Adrenal gland (tissue), 12 donors: ENCODE data around the gene FMN2. TPM values are rescaled to one million over a fixed set of nuclear protein-coding genes. Genes with fewer than 3 reads are reported as not detected.

Experiments used
- DNase-seq, 7 donors: peaks; one replicate each; pipeline ENCODE4 v3.0.0-alpha.2; 2019 to 2020
- H3K27ac ChIP-seq, 5 donors: fragments of 200-600 bp; sonication (generic) in 4 of 5; 1 replicate in 3 of 5; 2 replicates in 2 of 5; pipeline versions ENCODE4 v1.5.1 to v1.8.0; 2016 to 2020; ENCODE audit warnings: mild to moderate bottlenecking in 1 of 5
- H3K27me3 ChIP-seq: fragments of 200-600 bp; 2 replicates; pipeline ENCODE4 v1.8.0; 2021
- H3K36me3 ChIP-seq, 2 donors: fragments of 200-600 bp; replicated peaks in 1 of 2; 1 replicate in 1 of 2; 2 replicates in 1 of 2; pipeline versions ENCODE4 v1.5.1 to v1.8.0; 2018 to 2022
- H3K4me1 ChIP-seq, 2 donors: fragments of 200-600 bp; replicated peaks in 1 of 2; 1 replicate in 1 of 2; 2 replicates in 1 of 2; pipeline versions ENCODE4 v1.5.1 to v1.8.0; 2018 to 2021
- H3K4me3 ChIP-seq, 4 donors: fragments of 200-600 bp; sonication (generic) in 3 of 4; one replicate each; pipeline ENCODE4 v1.5.1; 2016 to 2018
- H3K9me3 ChIP-seq, 3 donors: fragments of 200-600 bp; sonication (generic) in 1 of 3; replicated peaks in 1 of 3; 1 replicate in 2 of 3; 2 replicates in 1 of 3; pipeline versions ENCODE4 v1.5.1 to v1.8.0; 2016 to 2021
- POLR2A ChIP-seq, 2 donors: fragments of 450-650 bp; IDR thresholded peaks; one replicate each; pipeline ENCODE4 v1.6.1; 2017; ENCODE audit warnings: antibody characterized with exemption in 2 of 2, mild to moderate bottlenecking in 2 of 2, moderate library complexity in 1 of 2
- WGBS, 4 donors: extraction: QIAGEN DNeasy Blood & Tissue Kit in 2 of 4; methylation state at CpG; one replicate each; pipeline versions ENCODE4 v1.1.5 to v1.1.7; 2013 to 2017; 5-methylcytosine and 5-hydroxymethylcytosine counted together
- intact Hi-C, 2 donors: fragments of 100-400 bp; cut with DNase I; formaldehyde crosslinking; loops; one replicate each; pipeline versions ENCODE4 v1.14.1 to v1.15.0; 2022 to 2023
- polyA plus RNA-seq, 3 donors: library from polyadenylated mRNA; stranded (reverse); fragments of 200-250 nt in 2 of 3; fragments of 350-450 nt in 1 of 3; fragmentation: Illumina TruSeq in 1 of 3; extraction: RNeasy Lipid Tissue Mini Kit (QIAGEN cat#74804) in 1 of 3; gene quantifications; one replicate each; pipeline ENCODE4 v1.2.3, GENCODE V29; 2013 to 2014
- total RNA-seq, 9 donors: library from RNA; depleted of rRNA in 4 of 9; stranded (reverse); fragments of >200 nt in 4 of 9; fragments of 120-200 nt in 1 of 9; fragmentation: NEBNext Ultra II Directional in 1 of 9; extraction: Animal tissue kit (Norgen Biotek cat#: 25700) in 1 of 9; gene quantifications; one replicate each; pipeline versions ENCODE4 v1.1.0 to v1.2.4, GENCODE V29; 2013 to 2023
- TF ChIP-seq, protein P1 (sequence below), 6 experiments: fragments of 450-650 bp in 4 of 6; fragments of 200-600 bp in 2 of 6; sonication (generic) in 1 of 6; IDR thresholded peaks; 1 replicate in 5 of 6; 2 replicates in 1 of 6; pipeline versions ENCODE4 v1.5.1 to v1.8.0; 2016 to 2021; ENCODE audit warnings: antibody characterized with exemption in 6 of 6, mild to moderate bottlenecking in 2 of 6, moderate library complexity in 1 of 6
- donor health status: healthy with polysubstance abuse.
- donor health status: Bipolar disorder and iron deficiency.
- donor health status: DM: yes; HTN: yes; CAD: no.
- donor health status: DM: no; HTN: no; CAD: no.
- donor health status: DM: no; HTN: no; CAD: no.
- donor health status: DM: yes; HTN: yes; CAD: no.

The FMN2 gene
- total and polyA plus RNA-seq, 12 donors: 0.69 to 9.8 (median 3.1) TPM

GRCh38 chr1:240099748-240100147 is 8.1 kb downstream of the FMN2 start:
- no peaks in the 10 kb centered on the region for H3K36me3 ChIP-seq
- no peak for DNase-seq
- no peaks in the 10 kb centered on the region for H3K9me3 ChIP-seq
- WGBS, 4 donors: 35 to 68% (median 50%) methylated on average over 3 of the region's 3 CpGs
- H3K27me3 ChIP-seq: no peaks in the 10 kb centered on the region
- no peak overlapping the region for H3K27ac ChIP-seq
- H3K4me1 ChIP-seq: no peaks in the 10 kb centered on the region
- no peak for TF ChIP-seq POLR2A (IDR thresholded peaks at IDR 0.05)
- TF ChIP-seq, protein P1, sequence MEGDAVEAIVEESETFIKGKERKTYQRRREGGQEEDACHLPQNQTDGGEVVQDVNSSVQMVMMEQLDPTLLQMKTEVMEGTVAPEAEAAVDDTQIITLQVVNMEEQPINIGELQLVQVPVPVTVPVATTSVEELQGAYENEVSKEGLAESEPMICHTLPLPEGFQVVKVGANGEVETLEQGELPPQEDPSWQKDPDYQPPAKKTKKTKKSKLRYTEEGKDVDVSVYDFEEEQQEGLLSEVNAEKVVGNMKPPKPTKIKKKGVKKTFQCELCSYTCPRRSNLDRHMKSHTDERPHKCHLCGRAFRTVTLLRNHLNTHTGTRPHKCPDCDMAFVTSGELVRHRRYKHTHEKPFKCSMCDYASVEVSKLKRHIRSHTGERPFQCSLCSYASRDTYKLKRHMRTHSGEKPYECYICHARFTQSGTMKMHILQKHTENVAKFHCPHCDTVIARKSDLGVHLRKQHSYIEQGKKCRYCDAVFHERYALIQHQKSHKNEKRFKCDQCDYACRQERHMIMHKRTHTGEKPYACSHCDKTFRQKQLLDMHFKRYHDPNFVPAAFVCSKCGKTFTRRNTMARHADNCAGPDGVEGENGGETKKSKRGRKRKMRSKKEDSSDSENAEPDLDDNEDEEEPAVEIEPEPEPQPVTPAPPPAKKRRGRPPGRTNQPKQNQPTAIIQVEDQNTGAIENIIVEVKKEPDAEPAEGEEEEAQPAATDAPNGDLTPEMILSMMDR (IDR thresholded peaks at IDR 0.05): no peak
- no peak overlapping the region for H3K4me3 ChIP-seq
- intact Hi-C loops: no loop called here

DNA sequence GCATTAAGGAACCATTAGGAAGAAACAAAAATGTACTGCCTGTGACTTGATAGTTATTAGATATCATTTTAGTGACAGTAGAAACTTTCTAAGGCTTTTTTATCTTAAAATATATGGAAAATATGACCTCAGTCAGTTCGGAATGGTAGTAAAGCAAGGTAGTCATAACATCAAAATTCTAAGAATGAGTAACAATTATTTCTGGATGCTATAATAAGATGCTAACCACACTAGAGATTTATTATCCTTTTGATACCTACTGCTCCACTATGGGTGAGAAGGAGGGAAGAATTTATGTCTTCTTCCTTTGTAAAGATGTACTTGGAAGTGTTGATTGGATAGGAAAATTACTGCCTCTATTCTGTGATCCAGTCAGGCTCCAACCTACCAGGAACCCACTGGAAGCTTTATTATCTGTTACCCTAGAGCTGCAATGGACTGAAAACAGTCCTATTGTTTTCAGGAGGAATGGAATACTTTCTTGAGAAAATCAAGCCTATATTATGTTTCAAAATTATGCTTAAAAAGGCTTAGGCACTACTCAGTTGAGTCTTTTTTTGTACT is 8.8 kb downstream of the FMN2 start:
- TF ChIP-seq, protein P1 (IDR thresholded peaks at IDR 0.05): no peak
- no peak for TF ChIP-seq POLR2A (IDR thresholded peaks at IDR 0.05)
- Histone ChIP-seq H3K9me3 (no peaks in the 10 kb centered on the region), H3K27ac (no peak overlapping the region), H3K27me3 (no peaks in the 10 kb centered on the region), H3K36me3 (no peaks in the 10 kb centered on the region), H3K4me1 (no peaks in the 10 kb centered on the region), H3K4me3 (no peak overlapping the region)
- WGBS, 4 donors: 46 to 71% (median 67%) methylated on average over 1 of the region's 1 CpG
- intact Hi-C loops: no loop called here
- no peak for DNase-seq

GRCh38 chr1:240101306-240101705 is 9.6 kb downstream of the FMN2 start:
- H3K9me3 ChIP-seq: no peaks in the 10 kb centered on the region
- H3K4me3 ChIP-seq: no peak overlapping the region
- TF ChIP-seq, protein P1 (IDR thresholded peaks at IDR 0.05): no peak
- H3K27me3 ChIP-seq: no peaks in the 10 kb centered on the region
- no peaks in the 10 kb centered on the region for H3K36me3 ChIP-seq
- H3K4me1 ChIP-seq: no peaks in the 10 kb centered on the region
- 80 to 85% (median 83%) methylated on average over 7 of the region's 7 CpGs for WGBS, 4 donors
- H3K27ac ChIP-seq: no peak overlapping the region
- intact Hi-C loops: no loop called here
- no peak for DNase-seq

GRCh38 chr1:240101737-240102136 is 10.1 kb downstream of the FMN2 start:
- Histone ChIP-seq H3K4me1 (no peaks in the 10 kb centered on the region), H3K27ac (no peak overlapping the region), H3K27me3 (no peaks in the 10 kb centered on the region), H3K9me3 (no peaks in the 10 kb centered on the region), H3K36me3 (no peaks in the 10 kb centered on the region), H3K4me3 (no peak overlapping the region)
- intact Hi-C loops: no loop called here
- no peak for DNase-seq
- no peak for TF ChIP-seq POLR2A (IDR thresholded peaks at IDR 0.05)
- TF ChIP-seq, protein P1 (IDR thresholded peaks at IDR 0.05): no peak
- 83 to 93% (median 90%) methylated on average over 3 of the region's 3 CpGs for WGBS, 4 donors
